Progenitor cell of endocrine pancreas (in vitro differentiated cells): ENCODE measurements around the gene ANGPTL2. TPM values are rescaled to one million over a fixed set of nuclear protein-coding genes. Genes with fewer than 3 reads are reported as not detected.

ENCODE experiments used
- DNase-seq: peaks from one replicate; pipeline ENCODE4 v3.0.0; 2021; ENCODE audit warnings: low spot score; ENCODE audit not compliant: unreplicated experiment
- H3K27ac Mint-ChIP-seq: 2 replicates; pipeline ENCODE4 v1.8.0; 2021; ENCODE audit warnings: mild to moderate bottlenecking, moderate library complexity, mixed read lengths
- H3K27me3 Mint-ChIP-seq: 2 replicates; pipeline ENCODE4 v1.8.0; 2021; ENCODE audit warnings: mixed read lengths
- H3K36me3 Mint-ChIP-seq: 2 replicates; pipeline ENCODE4 v1.8.0; 2022; ENCODE audit warnings: mixed read lengths; ENCODE audit not compliant: insufficient read depth
- H3K4me1 Mint-ChIP-seq: 2 replicates; pipeline ENCODE4 v1.8.0; 2021; ENCODE audit warnings: low read depth, mixed read lengths
- H3K4me3 Mint-ChIP-seq: 2 replicates; pipeline ENCODE4 v1.8.0; 2021; ENCODE audit warnings: low read depth, mild to moderate bottlenecking, moderate library complexity, mixed read lengths
- H3K9me3 Mint-ChIP-seq: 2 replicates; pipeline ENCODE4 v1.8.0; 2021; ENCODE audit warnings: low read depth, mixed read lengths
- CTCF ChIP-seq: fragments of 200-600 bp; sonication (generic); IDR thresholded peaks from one replicate; pipeline ENCODE4 v1.5.0; 2021; ENCODE audit warnings: antibody characterized with exemption, mild to moderate bottlenecking; ENCODE audit not compliant: unreplicated experiment
- total RNA-seq: library from RNA; stranded (reverse); gene quantifications from 2 replicates; pipeline ENCODE4 v1.2.1, GENCODE V29; 2021

ANGPTL2 gene
- total RNA-seq, 1 donor from 2014 or later: 4.7 TPM

DNA sequence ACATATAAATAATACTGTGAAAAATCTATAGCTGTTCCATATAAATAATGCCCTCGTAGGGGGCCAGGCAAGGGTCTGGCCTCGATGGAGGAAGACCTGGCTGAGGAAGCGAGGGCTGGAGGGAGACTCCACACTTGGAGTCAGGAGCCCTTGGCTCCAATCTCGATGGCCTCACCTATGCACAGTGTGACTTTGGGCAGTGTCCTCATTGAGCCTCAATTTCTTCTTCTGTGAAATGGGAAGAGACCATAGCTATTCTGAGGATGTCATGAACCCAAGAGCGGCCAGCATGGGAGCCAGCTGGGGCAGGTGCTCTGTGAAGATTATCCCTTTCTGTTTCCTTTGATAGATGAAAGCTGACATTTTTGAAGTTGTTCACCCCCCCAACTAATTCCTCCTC is 24.8 kb downstream of the ANGPTL2 start:
- no peak for TF ChIP-seq CTCF
- H3K9me3 Mint-ChIP-seq: no peaks in the 10 kb centered on the region
- no peak for DNase-seq
- H3K27me3 Mint-ChIP-seq: no peaks in the 10 kb centered on the region
- H3K36me3 Mint-ChIP-seq: no peaks in the 10 kb centered on the region
- no peaks in the 10 kb centered on the region for H3K4me1 Mint-ChIP-seq
- H3K27ac Mint-ChIP-seq: no peak overlapping the region
- H3K4me3 Mint-ChIP-seq: no peak overlapping the region

GRCh38 chr9:127096208-127096607 is 26.2 kb downstream of the ANGPTL2 start:
- no peaks in the 10 kb centered on the region for H3K9me3 Mint-ChIP-seq
- no peak for DNase-seq
- H3K4me1 Mint-ChIP-seq: no peaks in the 10 kb centered on the region
- no peak overlapping the region for H3K4me3 Mint-ChIP-seq
- no peaks in the 10 kb centered on the region for H3K36me3 Mint-ChIP-seq
- H3K27me3 Mint-ChIP-seq: no peaks in the 10 kb centered on the region
- TF ChIP-seq CTCF: no peak
- no peak overlapping the region for H3K27ac Mint-ChIP-seq

DNA sequence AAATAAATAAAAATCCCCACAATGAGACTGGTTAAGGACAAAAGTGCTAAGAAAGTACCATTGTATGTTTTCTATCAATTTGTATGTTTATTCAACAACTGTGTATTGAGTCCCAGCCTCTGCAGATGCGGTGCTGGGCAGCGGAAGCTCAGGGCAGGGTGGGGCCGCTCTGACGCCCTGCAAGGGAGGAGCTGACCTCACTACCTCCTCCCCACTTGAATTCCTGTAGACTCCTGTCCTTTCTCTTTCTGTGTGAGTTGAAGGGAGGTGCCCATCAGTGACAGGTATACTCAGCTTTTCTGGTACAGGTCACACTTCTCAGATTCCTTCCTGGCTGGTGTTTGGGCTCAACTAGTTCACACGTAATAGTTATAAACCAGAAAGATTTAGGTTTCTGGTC is 27.0 kb downstream of the ANGPTL2 start:
- no peaks in the 10 kb centered on the region for H3K4me1 Mint-ChIP-seq
- H3K27me3 Mint-ChIP-seq: no peaks in the 10 kb centered on the region
- H3K9me3 Mint-ChIP-seq: no peaks in the 10 kb centered on the region
- no peak overlapping the region for H3K27ac Mint-ChIP-seq
- H3K36me3 Mint-ChIP-seq: no peaks in the 10 kb centered on the region
- no peak for DNase-seq
- no peak overlapping the region for H3K4me3 Mint-ChIP-seq
- TF ChIP-seq CTCF: no peak

DNA sequence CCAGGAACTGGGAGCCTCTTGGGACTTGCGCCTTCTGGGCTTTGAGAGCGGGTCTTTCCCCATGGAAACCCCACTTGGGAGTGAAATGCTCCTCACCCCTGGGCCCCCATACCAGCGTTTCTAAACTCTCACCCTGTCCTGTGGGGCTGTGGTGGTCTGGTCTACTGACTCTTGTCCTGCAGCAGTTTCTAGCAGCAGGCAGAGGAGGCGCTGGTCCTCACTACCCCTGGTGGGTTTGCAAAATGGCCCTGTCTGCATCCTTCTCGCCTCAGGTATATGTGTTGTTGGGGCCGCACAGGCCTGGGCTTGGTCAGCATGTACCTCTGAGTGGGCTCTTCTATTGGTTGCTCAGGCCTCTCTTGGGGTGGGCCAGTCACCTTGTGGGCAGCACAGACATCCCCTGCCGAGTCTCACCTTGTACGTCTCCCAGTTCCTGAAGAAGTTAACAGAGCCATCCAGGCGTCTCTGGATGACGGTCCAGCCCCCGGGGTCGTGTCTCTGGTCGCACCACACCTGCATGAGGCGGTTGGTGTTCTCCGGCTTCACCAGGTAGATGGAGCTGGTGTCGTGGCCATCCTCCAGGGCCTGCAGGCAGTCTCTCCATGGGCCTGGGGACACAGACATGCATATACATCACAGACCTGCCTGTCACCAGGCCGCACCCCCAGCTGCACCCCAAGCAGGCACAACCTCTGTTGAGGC is 29.0 kb downstream of the ANGPTL2 start:
- no peak for TF ChIP-seq CTCF
- no peak for DNase-seq
- H3K4me3 Mint-ChIP-seq: no peak overlapping the region
- no peaks in the 10 kb centered on the region for H3K9me3 Mint-ChIP-seq
- H3K4me1 Mint-ChIP-seq: no peaks in the 10 kb centered on the region
- H3K27ac Mint-ChIP-seq: no peak overlapping the region
- H3K27me3 Mint-ChIP-seq: no peaks in the 10 kb centered on the region
- H3K36me3 Mint-ChIP-seq: peaks cover 2% of the 10 kb centered on the region

GRCh38 chr9:127092041-127092608 is 30.3 kb downstream of the ANGPTL2 start:
- no peak for TF ChIP-seq CTCF
- no peaks in the 10 kb centered on the region for H3K27me3 Mint-ChIP-seq
- H3K36me3 Mint-ChIP-seq: peaks cover 2% of the 10 kb centered on the region
- H3K4me1 Mint-ChIP-seq: no peaks in the 10 kb centered on the region
- H3K9me3 Mint-ChIP-seq: no peaks in the 10 kb centered on the region
- no peak overlapping the region for H3K27ac Mint-ChIP-seq
- no peak for DNase-seq
- no peak overlapping the region for H3K4me3 Mint-ChIP-seq
